Endothelial cell of umbilical vein (primary cell): ENCODE results near the gene SYNPO2.
"Not testable (repeated sequence)": the region's sequence is repeated elsewhere in the genome, so short reads cannot be mapped to it uniquely, and the experiment has no call there.

Experiments used
- EZH2 ChIP-seq: IDR thresholded peaks from 2 replicates; pipeline ENCODE4 v1.6.1; 2012; ENCODE audit warnings: borderline replicate concordance, low read depth, mild to moderate bottlenecking, moderate library complexity, low read length, inconsistent platforms; ENCODE audit not compliant: severe bottlenecking
- FOS ChIP-seq: IDR thresholded peaks from 2 replicates; pipeline ENCODE4 v1.6.1; 2011; ENCODE audit warnings: mild to moderate bottlenecking, low read length, moderate library complexity, borderline replicate concordance; ENCODE audit not compliant: insufficient read depth
- GATA2 ChIP-seq: IDR thresholded peaks from 2 replicates; pipeline ENCODE4 v1.7.0; 2011; ENCODE audit warnings: low read depth, mild to moderate bottlenecking, moderate library complexity, mixed read lengths, low read length; ENCODE audit not compliant: insufficient read length, insufficient read depth
- JUN ChIP-seq: IDR thresholded peaks from 2 replicates; pipeline ENCODE4 v1.6.1; 2011; ENCODE audit warnings: borderline replicate concordance, low read depth; ENCODE audit not compliant: insufficient read length, insufficient read depth
- MYC ChIP-seq: IDR thresholded peaks from one replicate; pipeline ENCODE4 v1.6.1; 2011; ENCODE audit warnings: mild to moderate bottlenecking, low read depth, low read length
- POLR2A ChIP-seq: IDR thresholded peaks from 2 replicates; pipeline ENCODE4 v1.6.1; 2012; ENCODE audit warnings: low read depth, mild to moderate bottlenecking, control low read depth, low read length
- POLR2AphosphoS5 ChIP-seq: IDR thresholded peaks from 2 replicates; pipeline ENCODE4 v1.6.1; 2012; ENCODE audit warnings: low read depth, mild to moderate bottlenecking, control low read depth, low read length, moderate library complexity; ENCODE audit not compliant: insufficient read depth
- TF ChIP-seq, protein P1 (sequence below), 2 donors: IDR thresholded peaks; 1 replicate in 1 of 2; 2 replicates in 1 of 2; pipeline ENCODE4 v1.5.1; 2011; ENCODE audit warnings: low read length in 2 of 2, mild to moderate bottlenecking in 2 of 2, moderate library complexity in 2 of 2, control low read depth in 1 of 2, inconsistent platforms in 1 of 2, low read depth in 1 of 2; ENCODE audit not compliant: insufficient read depth in 1 of 2; ENCODE audit errors: extremely low read depth in 1 of 2
- TF ChIP-seq, protein P2 (sequence below): IDR thresholded peaks from 2 replicates; pipeline ENCODE4 v1.6.1; 2011; ENCODE audit not compliant: insufficient read depth, insufficient read length

DNA sequence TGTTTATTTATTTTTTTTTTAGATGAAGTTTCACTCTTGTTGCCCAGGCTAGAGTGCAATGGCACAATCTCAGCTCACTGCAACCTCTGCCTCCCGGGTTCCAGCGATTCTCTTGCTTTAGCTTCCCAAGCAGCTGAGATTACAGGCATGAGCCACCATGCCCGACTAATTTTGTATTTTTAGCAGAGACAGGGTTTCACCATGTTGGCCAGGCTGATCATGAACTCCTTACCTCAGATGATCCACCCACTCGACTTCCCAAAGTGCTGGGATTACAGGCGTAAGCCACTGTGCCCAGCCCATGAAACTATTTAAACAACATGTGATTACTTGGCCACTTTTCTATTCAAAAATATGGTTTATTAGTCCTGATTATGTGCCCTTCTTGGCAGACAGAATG lies 158.4 kb downstream of the SYNPO2 start:
- TF ChIP-seq, protein P1, sequence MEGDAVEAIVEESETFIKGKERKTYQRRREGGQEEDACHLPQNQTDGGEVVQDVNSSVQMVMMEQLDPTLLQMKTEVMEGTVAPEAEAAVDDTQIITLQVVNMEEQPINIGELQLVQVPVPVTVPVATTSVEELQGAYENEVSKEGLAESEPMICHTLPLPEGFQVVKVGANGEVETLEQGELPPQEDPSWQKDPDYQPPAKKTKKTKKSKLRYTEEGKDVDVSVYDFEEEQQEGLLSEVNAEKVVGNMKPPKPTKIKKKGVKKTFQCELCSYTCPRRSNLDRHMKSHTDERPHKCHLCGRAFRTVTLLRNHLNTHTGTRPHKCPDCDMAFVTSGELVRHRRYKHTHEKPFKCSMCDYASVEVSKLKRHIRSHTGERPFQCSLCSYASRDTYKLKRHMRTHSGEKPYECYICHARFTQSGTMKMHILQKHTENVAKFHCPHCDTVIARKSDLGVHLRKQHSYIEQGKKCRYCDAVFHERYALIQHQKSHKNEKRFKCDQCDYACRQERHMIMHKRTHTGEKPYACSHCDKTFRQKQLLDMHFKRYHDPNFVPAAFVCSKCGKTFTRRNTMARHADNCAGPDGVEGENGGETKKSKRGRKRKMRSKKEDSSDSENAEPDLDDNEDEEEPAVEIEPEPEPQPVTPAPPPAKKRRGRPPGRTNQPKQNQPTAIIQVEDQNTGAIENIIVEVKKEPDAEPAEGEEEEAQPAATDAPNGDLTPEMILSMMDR (IDR thresholded peaks at IDR 0.05; ENCODE audit: extremely low read depth in 1 of 2, insufficient read depth in 1 of 2, low read depth in 1 of 2, low read length in 2 of 2), result not testable (repeated sequence)
- not testable (repeated sequence) for TF ChIP-seq POLR2A, POLR2AphosphoS5, FOS, EZH2, JUN, MYC, GATA2
- TF ChIP-seq, protein P2, sequence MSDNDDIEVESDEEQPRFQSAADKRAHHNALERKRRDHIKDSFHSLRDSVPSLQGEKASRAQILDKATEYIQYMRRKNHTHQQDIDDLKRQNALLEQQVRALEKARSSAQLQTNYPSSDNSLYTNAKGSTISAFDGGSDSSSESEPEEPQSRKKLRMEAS, result not testable (repeated sequence)
